ENCODE data around the gene C5orf24.
"Not testable (repeated sequence)": the region's sequence is repeated elsewhere in the genome, so short reads cannot be mapped to it uniquely, and the experiment has no call there.

The C5orf24 gene

DNA sequence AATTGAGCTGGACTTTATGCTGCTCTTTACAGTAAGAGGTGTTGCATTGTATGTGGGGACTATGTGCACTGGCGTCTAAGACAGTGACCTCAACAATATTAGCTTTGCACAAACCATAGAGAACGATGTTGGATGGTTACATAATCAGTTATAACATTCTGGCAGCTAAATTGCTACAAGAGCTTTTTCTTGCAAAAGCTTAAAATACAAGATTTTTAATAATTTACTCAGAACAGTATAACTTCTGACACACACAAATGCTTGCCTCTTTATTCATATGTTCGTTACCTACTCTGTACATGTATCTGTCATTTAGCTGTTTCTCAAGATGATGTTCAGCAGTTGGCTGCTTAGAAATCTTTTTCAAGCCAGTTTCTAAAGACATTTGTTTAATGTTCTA, 11.6 kb downstream of the C5orf24 start:
- DNase-seq (ENCODE audit: low read depth in 2 of 2): no peak

GRCh38 chr5:134864707-134865106, 18.9 kb downstream of the C5orf24 start:
- DNase-seq (ENCODE audit: low read depth in 2 of 2): no peak

- DNase-seq (ENCODE audit: low read depth in 2 of 2): peak in 1 of 2 donors; percentile 3
Measured at GRCh38 chr5:134873494-134873893, 27.7 kb downstream of the C5orf24 start.

DNA sequence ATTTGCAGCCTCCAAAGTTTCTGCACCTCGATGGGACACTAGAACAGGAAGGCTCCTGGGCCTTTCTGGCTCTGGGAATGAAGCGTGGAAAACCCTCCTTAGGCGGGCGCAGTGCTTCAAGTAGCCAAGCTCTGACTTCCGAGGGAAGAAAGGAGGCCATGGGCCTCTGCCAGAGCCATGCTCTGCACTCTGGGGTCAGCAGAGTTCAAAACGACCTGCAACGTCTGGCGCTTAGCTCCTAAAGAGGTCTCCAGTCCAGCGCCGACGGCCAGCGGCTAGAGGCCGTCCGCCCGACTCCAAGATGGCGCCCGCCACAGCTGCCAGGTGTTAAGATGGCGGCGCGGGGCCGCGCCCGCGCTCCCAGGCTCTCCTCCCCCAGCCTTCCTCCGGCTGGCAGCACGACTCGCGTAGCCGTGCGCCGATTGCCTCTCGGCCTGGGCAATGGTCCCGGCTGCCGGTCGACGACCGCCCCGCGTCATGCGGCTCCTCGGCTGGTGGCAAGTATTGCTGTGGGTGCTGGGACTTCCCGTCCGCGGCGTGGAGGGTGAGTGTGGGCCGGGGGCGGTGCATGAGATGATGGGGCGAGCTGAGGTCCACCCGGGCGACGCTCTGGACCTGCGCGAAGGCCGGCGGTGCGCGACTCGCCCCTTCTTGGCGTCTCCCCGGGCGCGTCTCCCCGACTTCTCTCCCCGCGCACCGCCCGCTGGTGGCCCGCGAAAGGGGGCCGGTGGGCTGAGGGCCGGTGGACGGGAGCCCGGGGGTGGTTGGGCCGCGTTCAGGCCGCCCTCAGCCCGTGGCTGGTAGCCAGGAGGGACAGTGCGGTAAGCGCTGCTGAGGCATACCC, 28.4 kb downstream of the C5orf24 start, which contains the start of gene TXNDC15:
TSS of gene TXNDC15 (plus strand) at position 385 of the 844 bp plus-strand sequence. CDS start at position 442, 57 bp downstream.
- peak; percentile 64 to 66 for DNase-seq (ENCODE audit: low read depth in 2 of 2)

- DNase-seq (ENCODE audit: low read depth in 2 of 2): peak; percentile 9 to 19
Measured at GRCh38 chr5:134874831-134875655, 29.3 kb downstream of the C5orf24 start.

GRCh38 chr5:134877159-134877558, 31.4 kb downstream of the C5orf24 start:
- DNase-seq (ENCODE audit: low read depth in 2 of 2): no peak

- DNase-seq (ENCODE audit: low read depth in 2 of 2): no peak
Measured at GRCh38 chr5:134878403-134878802, 32.6 kb downstream of the C5orf24 start.

DNA sequence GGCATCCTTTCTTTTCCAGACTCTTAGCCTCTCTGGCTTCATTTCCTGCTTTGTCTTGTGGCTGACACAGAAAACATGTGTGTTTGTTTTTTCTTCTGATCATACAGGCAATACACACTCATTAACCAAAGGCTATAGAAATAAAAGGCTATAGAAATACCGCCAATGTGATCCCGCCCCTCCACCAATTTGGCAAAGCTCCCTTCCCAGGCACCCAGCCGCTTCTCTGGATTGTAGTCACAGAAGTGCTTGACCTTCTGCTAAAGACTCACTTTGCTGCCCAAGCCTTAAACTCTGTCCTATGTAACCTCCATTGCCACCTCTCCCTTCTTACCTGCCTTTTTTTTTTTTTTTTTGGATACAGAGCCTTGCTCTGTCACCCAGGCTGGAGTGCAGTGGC, 33.7 kb downstream of the C5orf24 start:
- DNase-seq (ENCODE audit: low read depth in 2 of 2): no peak

- not testable (repeated sequence) for DNase-seq (ENCODE audit: low read depth in 2 of 2)
Measured at GRCh38 chr5:134880937-134881336, 35.2 kb downstream of the C5orf24 start.

GRCh38 chr5:134881711-134882110, 35.9 kb downstream of the C5orf24 start:
- not testable (repeated sequence) for DNase-seq (ENCODE audit: low read depth in 2 of 2)

DNA sequence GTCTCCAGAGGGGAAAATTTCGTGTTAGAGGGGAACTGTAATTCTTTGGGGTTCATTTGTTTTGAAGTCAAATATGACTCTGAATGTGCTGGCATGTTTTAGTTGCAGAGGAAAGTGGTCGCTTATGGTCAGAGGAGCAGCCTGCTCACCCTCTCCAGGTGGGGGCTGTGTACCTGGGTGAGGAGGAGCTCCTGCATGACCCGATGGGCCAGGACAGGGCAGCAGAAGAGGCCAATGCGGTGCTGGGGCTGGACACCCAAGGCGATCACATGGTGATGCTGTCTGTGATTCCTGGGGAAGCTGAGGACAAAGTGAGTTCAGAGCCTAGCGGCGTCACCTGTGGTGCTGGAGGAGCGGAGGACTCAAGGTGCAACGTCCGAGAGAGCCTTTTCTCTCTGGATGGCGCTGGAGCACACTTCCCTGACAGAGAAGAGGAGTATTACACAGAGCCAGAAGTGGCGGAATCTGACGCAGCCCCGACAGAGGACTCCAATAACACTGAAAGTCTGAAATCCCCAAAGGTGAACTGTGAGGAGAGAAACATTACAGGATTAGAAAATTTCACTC, 41.9 kb downstream of the C5orf24 start:
- DNase-seq (ENCODE audit: low read depth in 2 of 2): no peak

DNA sequence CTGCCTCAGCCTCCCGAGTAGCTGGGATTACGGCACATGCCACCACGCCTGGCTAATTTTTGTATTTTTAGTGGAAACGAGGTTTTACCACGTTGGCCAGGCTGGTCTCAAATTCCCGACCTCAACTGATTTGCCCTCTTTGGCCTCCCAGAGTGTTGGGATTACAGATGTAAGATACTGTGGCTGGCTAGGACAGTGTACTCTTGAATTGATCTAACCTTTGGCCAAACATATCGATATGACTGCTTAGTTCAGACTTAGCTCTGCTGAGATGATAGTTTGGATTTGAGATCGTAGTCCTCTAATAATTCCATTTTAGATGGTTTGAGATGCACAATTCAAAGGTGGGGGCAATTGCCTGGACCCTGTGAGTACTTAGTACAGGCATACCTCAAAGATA, 43.6 kb downstream of the C5orf24 start:
- no peak for DNase-seq (ENCODE audit: low read depth in 2 of 2)

DNA sequence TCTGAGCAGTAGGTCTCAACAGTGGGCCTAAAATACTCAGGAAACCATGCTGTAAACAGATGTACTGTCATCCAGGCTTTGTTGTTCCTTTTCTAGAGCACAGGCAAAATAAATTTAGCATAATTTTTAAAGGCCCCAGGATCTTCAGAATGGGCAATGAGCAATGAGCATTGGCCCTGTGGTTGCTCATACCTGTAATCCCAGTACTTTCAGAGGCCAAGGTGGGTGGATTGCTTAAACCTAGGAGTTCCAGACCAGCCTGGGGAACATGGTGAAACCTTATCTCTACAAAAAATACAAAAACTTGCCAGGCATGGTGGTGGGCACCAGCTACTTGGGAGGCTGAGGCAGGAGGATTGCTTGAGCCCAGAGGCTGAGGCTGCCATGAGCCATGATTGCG, 45.7 kb downstream of the C5orf24 start:
- no peak for DNase-seq (ENCODE audit: low read depth in 2 of 2)

DNA sequence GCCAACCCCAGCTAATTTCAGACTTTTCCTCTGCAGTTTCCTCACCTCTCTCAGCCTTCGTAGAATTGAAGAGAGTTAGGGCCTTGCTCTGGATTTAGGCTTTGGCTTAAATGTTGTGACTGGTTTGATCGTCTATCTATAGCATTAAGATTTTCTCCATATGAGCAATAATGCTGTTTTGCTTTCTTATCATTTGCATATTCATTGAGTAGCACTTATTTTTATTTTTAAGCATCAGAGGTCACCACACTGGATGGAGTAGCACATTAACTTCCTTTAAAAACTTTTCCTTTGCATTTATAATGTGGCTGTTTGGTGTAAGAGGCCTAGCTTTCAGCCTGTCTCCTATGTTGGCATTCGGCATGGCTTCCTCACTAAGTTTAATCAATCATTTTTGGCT, 46.5 kb downstream of the C5orf24 start:
- no peak for DNase-seq (ENCODE audit: low read depth in 2 of 2)

DNA sequence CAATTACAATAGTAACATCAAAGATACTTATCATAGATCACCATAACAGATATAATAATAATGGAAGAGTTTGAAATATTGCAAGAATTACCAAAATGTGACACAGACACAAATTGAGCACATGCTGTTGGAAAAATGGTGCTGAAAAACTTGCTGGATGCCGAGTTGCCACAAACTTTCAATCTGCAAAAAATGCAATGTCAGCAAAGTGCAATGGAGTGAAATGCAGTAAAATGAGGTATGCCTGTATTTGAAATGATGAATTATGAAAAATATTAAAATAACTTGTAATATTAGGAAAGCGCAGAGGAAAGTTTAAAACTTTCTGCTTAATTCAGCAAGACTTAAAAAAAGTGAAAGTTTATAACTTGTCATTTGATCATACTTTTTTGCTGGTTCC, 47.2 kb downstream of the C5orf24 start:
- no peak for DNase-seq (ENCODE audit: low read depth in 2 of 2)

DNA sequence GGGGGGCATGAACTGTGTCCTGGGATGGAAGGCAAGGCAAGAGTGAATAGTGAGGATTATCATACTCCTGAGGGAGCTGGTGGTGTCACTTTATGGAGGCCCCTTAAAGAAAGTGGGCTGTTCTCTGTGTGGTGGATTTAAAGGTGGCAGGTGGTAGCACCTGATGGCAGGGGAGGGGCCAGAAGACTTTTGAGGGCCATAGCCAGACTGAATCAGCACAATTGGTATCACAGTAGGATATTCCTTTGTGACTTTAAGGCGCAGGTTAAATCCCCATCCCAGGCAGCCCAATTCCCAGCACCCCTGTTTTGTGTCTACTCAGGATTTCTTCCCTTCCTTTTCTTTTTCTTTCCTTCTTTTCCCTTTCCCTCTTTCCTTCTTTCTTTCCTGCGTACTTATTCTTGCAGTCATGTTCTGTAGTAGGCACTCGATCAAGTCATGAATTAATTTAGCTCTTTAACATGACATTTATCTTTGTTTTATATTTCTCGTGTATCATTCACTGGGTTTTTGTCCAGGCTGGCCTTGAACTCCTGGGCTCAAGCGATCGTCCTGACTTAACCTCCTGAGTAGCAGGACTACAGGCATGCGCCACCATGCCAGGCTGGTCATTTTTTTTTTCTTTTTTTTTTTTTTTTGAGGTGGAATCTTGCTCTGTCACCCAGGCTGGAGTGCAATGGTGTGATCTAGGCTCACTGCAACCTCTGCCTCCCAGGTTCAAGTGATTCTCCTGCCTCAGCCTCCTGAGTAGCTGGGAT, 48.2 kb downstream of the C5orf24 start:
- DNase-seq (ENCODE audit: low read depth in 2 of 2): no peak

- no peak for DNase-seq (ENCODE audit: low read depth in 2 of 2)
Measured at GRCh38 chr5:134902071-134902801, 56.5 kb downstream of the C5orf24 start.

DNA sequence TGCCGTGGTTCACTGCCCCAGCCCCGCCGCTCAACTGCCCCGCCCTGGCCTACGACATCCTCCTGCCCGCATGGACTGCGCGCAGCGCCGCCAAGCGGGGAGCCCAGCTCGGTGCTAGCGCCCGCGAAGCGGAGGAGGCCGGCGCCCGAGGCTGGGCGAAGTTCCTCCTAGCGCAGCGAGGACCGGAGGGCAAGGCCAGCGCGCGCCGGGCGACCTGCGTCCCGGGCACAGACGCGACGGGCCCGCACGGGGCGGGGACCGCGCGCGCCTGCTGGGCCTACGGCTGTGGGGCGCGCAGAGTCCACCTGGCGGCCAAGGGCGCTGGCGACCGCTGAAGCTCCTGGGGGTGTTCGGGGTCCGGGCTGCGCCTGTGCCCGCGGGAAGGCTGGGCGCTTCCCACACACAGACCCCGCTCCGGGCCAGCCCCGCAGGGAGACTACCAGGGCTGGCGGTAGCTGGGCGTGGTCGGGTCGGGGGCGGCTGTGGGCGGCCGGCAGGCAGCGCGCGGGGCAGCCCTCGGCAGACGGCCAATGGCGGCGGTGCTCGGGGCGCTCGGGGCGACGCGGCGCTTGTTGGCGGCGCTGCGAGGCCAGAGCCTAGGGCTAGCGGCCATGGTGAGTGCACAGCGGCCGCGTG, 59.0 kb downstream of the C5orf24 start, which contains the start of gene PCBD2:
TSS of gene PCBD2 (plus strand) at position 522 of the 636 bp plus-strand sequence. CDS start at position 531, 9 bp downstream.
- DNase-seq (ENCODE audit: low read depth in 2 of 2): peak; percentile 88

DNA sequence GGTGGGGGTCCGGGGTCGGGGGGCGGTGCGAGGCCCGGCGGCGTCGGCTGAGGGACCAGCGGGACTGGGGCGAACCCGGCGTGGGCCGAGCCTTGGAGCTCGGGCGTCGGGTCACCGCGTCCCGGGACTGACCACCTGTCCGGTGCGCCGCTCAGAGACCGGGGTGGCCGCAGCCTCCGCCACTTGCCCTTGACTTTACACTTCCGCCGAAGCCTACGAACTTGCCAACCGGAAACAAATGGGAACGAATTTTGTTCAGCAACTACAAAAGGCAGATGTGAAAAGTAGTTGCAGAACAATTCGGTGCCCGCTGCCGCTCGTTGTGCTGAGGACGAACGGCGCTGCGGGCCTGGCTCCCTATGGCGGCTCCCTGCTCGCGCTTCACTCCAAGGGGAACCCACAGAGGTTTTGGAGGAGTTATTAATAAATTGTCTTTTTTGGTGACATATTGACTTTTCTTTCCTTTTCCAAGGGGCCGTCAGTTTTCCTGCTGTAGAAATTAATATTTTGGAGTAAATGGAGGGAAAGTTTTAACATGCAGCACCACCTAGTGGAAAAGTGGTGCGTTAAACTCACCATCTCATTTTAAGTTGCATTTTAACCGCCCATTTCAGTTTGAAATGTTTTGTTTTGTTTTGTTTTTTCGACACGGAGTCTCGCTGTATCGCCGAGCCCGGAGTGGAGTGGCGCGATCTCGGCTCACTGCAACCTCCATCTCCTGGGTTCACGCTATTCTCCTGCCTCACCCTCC, 59.7 kb downstream of the C5orf24 start:
- DNase-seq (ENCODE audit: low read depth in 2 of 2): peak; percentile 32 to 39

DNA sequence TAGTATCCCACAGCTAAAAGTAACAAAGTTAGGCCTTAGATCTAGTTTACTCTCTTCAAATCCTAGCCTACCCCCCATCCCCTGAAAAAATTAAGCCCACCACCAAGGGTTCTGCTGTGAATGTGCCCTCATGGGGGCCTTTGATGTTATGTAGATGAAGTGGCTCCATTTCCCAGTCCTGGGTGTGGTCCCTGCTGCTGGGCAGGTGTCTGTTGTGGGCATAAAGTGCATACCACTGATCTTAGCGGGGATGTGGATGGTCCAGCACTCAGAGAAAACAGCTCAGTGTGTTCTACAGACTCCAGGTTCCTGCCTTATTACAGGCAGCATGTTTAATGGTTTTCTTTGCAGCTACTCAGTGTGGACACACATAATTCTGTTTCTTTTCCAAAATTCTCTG, 61.0 kb downstream of the C5orf24 start:
- DNase-seq (ENCODE audit: low read depth in 2 of 2): no peak

All from activated CD4-positive, alpha-beta T cell treated with anti-CD3 and anti-CD28 coated beads for 24 hours (primary cell).